SK-N-SH treated with all-trans-retinoic acid at 6 μM for 48 hours (cell line): ENCODE results near the gene CRYBA4.

Experiments
- ARNTL ChIP-seq: fragments of 450-650 bp; formaldehyde crosslinking; IDR thresholded peaks from 2 replicates; pipeline ENCODE4 v1.5.0; 2020; ENCODE audit warnings: low read depth, mild to moderate bottlenecking, moderate library complexity, borderline replicate concordance
- ESRRG ChIP-seq: fragments of 250-450 bp; sonication (Bioruptor Pico); IDR thresholded peaks from 2 replicates; pipeline ENCODE4 v1.6.1; 2021; ENCODE audit warnings: mild to moderate bottlenecking
- GLIS3 ChIP-seq: fragments of 250-450 bp; sonication (Bioruptor Pico); IDR thresholded peaks from 2 replicates; pipeline ENCODE4 v1.5.0; 2020; ENCODE audit warnings: mild to moderate bottlenecking, moderate library complexity
- OSR1 ChIP-seq: fragments of 250-450 bp; sonication (Bioruptor Pico); IDR thresholded peaks from 2 replicates; pipeline ENCODE4 v1.8.0; 2022; ENCODE audit warnings: moderate library complexity, mild to moderate bottlenecking, inconsistent platforms
- ZFP3 ChIP-seq: fragments of 250-450 bp; sonication (Bioruptor Pico); IDR thresholded peaks from 2 replicates; pipeline ENCODE4 v1.5.0; 2020; ENCODE audit warnings: mild to moderate bottlenecking, moderate library complexity
- ZNF8 ChIP-seq: fragments of 450-650 bp; formaldehyde crosslinking; IDR thresholded peaks from 2 replicates; pipeline ENCODE4 v1.5.0; 2020; ENCODE audit warnings: mild to moderate bottlenecking, moderate library complexity
- TF ChIP-seq, protein P1 (sequence below): fragments of 250-450 bp; sonication (Bioruptor Pico); IDR thresholded peaks from 2 replicates; pipeline ENCODE4 v1.5.1; 2020; ENCODE audit warnings: low read depth, mild to moderate bottlenecking, moderate library complexity
- TF ChIP-seq, protein P2 (sequence below): fragments of 250-450 bp; sonication (Bioruptor Pico); IDR thresholded peaks from 2 replicates; pipeline ENCODE4 v1.8.0; 2021; ENCODE audit warnings: low read depth, mild to moderate bottlenecking, moderate library complexity, borderline replicate concordance
- TF ChIP-seq, protein P3 (sequence below): fragments of 250-450 bp; sonication (Bioruptor Pico); IDR thresholded peaks from 2 replicates; pipeline ENCODE4 v1.8.0; 2020; ENCODE audit warnings: mild to moderate bottlenecking, moderate library complexity, borderline replicate concordance

DNA sequence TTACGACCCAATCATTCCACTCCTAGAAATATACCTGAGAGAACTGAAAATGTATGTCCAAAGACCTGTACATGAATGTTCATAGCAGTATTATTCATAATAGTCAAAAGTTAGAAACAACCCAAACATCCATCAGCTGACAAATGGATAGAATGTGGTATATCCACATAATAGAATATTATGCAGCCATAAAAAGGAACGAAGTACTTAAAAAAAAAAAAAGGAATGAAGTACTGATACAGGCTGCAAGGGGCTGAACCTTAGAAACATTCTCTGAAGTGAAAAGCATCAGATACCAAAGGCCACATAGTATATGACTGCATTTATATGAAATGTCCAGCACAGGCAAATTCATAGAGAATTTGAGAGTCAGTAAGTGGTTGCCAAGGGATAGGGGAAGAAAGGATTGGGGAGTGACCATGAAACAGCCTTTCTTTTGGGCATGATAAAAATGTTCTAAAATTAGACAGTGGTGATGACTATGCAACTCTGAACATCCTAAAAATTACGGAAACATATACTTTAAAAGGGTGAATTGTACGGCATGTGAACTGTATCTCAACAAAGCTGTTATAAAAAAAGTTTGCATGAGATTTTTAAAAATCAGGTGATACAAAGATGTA is 33.7 kb upstream of the CRYBA4 start:
- TF ChIP-seq, protein P1, sequence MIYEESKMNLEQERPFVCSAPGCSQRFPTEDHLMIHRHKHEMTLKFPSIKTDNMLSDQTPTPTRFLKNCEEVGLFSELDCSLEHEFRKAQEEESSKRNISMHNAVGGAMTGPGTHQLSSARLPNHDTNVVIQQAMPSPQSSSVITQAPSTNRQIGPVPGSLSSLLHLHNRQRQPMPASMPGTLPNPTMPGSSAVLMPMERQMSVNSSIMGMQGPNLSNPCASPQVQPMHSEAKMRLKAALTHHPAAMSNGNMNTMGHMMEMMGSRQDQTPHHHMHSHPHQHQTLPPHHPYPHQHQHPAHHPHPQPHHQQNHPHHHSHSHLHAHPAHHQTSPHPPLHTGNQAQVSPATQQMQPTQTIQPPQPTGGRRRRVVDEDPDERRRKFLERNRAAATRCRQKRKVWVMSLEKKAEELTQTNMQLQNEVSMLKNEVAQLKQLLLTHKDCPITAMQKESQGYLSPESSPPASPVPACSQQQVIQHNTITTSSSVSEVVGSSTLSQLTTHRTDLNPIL (CRISPR knock-in tag) = no peak
- no peak for TF ChIP-seq ESRRG
- TF ChIP-seq GLIS3 (CRISPR knock-in tag) = no peak
- no peak for TF ChIP-seq OSR1 (CRISPR knock-in tag)
- TF ChIP-seq ARNTL (CRISPR knock-in tag) = no peak
- TF ChIP-seq, protein P2, sequence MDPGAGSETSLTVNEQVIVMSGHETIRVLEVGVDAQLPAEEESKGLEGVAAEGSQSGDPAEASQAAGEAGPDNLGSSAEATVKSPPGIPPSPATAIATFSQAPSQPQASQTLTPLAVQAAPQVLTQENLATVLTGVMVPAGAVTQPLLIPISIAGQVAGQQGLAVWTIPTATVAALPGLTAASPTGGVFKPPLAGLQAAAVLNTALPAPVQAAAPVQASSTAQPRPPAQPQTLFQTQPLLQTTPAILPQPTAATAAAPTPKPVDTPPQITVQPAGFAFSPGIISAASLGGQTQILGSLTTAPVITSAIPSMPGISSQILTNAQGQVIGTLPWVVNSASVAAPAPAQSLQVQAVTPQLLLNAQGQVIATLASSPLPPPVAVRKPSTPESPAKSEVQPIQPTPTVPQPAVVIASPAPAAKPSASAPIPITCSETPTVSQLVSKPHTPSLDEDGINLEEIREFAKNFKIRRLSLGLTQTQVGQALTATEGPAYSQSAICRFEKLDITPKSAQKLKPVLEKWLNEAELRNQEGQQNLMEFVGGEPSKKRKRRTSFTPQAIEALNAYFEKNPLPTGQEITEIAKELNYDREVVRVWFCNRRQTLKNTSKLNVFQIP (CRISPR knock-in tag) = no peak
- peak; percentile 98 for TF ChIP-seq ZNF8 (CRISPR knock-in tag)
- TF ChIP-seq, protein P3, sequence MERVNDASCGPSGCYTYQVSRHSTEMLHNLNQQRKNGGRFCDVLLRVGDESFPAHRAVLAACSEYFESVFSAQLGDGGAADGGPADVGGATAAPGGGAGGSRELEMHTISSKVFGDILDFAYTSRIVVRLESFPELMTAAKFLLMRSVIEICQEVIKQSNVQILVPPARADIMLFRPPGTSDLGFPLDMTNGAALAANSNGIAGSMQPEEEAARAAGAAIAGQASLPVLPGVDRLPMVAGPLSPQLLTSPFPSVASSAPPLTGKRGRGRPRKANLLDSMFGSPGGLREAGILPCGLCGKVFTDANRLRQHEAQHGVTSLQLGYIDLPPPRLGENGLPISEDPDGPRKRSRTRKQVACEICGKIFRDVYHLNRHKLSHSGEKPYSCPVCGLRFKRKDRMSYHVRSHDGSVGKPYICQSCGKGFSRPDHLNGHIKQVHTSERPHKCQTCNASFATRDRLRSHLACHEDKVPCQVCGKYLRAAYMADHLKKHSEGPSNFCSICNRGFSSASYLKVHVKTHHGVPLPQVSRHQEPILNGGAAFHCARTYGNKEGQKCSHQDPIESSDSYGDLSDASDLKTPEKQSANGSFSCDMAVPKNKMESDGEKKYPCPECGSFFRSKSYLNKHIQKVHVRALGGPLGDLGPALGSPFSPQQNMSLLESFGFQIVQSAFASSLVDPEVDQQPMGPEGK (CRISPR knock-in tag) = no peak
- TF ChIP-seq ZFP3 = no peak
